Measurements from ENCODE around the gene RETREG1.

- TF ChIP-seq CTCF (IDR thresholded peaks at IDR 0.05) (no peak), POLR2A (IDR thresholded peaks at IDR 0.05) (no peak)
These were observed 13.5 kb downstream of the RETREG1 start for GRCh38 chr5:16603295-16603694.

All from Peyer's patch (tissue), 4 donors.